ENCODE results near the gene KSR1. TPM values are rescaled to one million over a fixed set of nuclear protein-coding genes. Genes with fewer than 3 reads are reported as not detected.

KSR1 gene
- total RNA-seq, 4 donors from 2014 or later: 26.0 to 37.5 (median 35.0) TPM

DNA sequence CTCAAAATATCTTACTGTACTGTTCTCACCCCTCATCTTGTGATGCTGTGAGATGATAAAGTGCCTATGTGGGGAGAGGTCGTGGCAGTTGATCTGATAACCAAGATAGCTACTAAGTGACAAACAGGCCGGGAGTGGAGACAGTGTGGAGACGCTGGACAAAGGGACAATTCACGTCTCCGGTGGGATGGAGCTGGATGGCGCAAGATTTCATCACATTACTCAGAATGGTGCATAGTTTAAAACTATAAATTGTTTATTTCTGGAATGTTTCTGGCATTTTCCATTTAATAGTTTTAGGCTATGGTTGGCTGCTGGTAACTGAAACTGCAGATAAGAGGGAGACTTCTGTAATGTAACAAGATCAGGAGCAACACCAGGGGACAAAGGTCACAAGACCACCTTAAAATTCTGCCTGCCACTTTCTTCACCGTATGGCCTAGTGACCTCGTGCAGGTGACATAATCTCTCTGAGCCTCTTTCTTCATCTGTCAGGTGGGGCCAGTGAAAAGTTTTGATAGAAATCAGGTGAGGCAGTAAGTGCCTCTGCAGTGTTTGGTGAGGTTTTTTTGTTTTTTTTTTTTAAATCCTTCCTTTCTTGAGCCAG lies 120.3 kb downstream of the KSR1 start:
- TF ChIP-seq POLR2A (IDR thresholded peaks at IDR 0.05) (no peak), CTCF (IDR thresholded peaks at IDR 0.05) (no peak)
- no peak for DNase-seq (ENCODE audit: low spot score in 2 of 2)
- WGBS, 2 donors: 77 to 78% methylated on average over 8 of the region's 8 CpGs
- intact Hi-C loops (cut with DNase I; ENCODE audit: low total_unique reads): no loop called here
- no peak overlapping the region for H3K4me3 ChIP-seq (ENCODE audit: low read depth, poor library complexity, severe bottlenecking)

- TF ChIP-seq CTCF (IDR thresholded peaks at IDR 0.05): no peak
- TF ChIP-seq POLR2A (IDR thresholded peaks at IDR 0.05): no peak
- H3K4me3 ChIP-seq (ENCODE audit: low read depth, poor library complexity, severe bottlenecking): no peak overlapping the region
- no peak for DNase-seq (ENCODE audit: low spot score in 2 of 2)
- intact Hi-C loops (cut with DNase I; ENCODE audit: low total_unique reads): no loop called here
- WGBS, 2 donors: 77 to 84% methylated on average over 20 of the region's 20 CpGs
These were observed 121.0 kb downstream of the KSR1 start for GRCh38 chr17:27577121-27577761.

DNA sequence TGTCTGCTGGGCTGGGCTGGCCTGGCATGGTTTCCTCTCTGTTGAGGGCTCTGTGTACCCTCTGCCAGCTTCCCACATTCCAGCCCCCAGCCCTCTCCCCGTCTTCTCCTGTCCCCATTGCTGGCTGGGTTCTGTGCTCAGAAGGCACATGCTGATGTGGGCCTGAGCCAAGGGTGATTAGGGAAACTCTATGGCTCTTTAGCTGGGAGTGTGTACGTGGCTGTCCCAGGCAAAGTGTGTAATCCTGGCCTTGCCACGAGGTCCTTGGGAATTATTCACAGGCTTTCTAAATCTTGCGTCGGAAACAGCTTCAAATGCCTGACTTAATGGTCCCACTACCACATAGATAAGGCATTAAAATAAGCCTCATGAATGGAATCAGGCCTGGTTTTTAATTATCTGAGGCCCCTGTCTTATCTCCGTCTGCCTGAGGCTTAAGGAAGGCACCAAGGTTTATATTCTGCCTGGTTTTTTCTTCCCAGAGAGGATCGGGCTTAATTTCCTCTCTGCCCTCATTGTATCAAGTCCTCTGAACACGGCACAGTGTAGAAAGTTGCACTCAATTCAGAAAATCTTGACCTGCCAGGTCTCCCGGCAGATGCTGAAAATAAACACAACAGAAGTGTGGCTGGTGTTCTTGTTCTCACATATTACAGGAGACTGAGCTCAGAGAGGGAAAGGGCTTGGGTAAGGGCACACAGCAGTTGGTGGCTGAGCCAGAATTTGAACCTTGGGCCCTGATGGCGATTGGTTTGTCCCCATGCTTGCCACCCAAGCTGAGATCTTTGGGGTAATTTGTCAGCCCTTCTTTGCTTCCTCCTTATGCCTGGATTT lies 121.9 kb downstream of the KSR1 start:
- no peak overlapping the region for H3K4me3 ChIP-seq (ENCODE audit: low read depth, poor library complexity, severe bottlenecking)
- intact Hi-C loops (cut with DNase I; ENCODE audit: low total_unique reads): no loop called here
- DNase-seq (ENCODE audit: low spot score in 2 of 2): no peak
- WGBS, 2 donors: 84 to 86% methylated on average over 10 of the region's 10 CpGs
- no peak for TF ChIP-seq POLR2A (IDR thresholded peaks at IDR 0.05)
- TF ChIP-seq CTCF (IDR thresholded peaks at IDR 0.05): no peak

- TF ChIP-seq POLR2A (IDR thresholded peaks at IDR 0.05): no peak
- TF ChIP-seq CTCF (IDR thresholded peaks at IDR 0.05): no peak
- DNase-seq (ENCODE audit: low spot score in 2 of 2): no peak
- WGBS, 2 donors: 80 to 84% methylated on average over 4 of the region's 4 CpGs
- intact Hi-C loops (cut with DNase I; ENCODE audit: low total_unique reads): no loop called here
- H3K4me3 ChIP-seq (ENCODE audit: low read depth, poor library complexity, severe bottlenecking): no peak overlapping the region
These were observed 122.5 kb downstream of the KSR1 start for GRCh38 chr17:27578718-27579085.

- 92 to 99% methylated on average over 3 of the region's 3 CpGs for WGBS, 2 donors
- intact Hi-C loops (cut with DNase I; ENCODE audit: low total_unique reads): no loop called here
- no peak overlapping the region for H3K4me3 ChIP-seq (ENCODE audit: low read depth, poor library complexity, severe bottlenecking)
- TF ChIP-seq CTCF (IDR thresholded peaks at IDR 0.05) (no peak), POLR2A (IDR thresholded peaks at IDR 0.05) (no peak)
- DNase-seq (ENCODE audit: low spot score in 2 of 2): no peak
These were observed 123.1 kb downstream of the KSR1 start for GRCh38 chr17:27579304-27579703.
